ENCODE results near the gene SGTB.

GRCh38 chr5:65728218-65728617 lies 6.3 kb upstream of the SGTB start:
- no peak for TF ChIP-seq CTCF (IDR thresholded peaks at IDR 0.05)
- TF ChIP-seq SIN3A (IDR thresholded peaks at IDR 0.05; ENCODE audit: borderline replicate concordance, insufficient read depth, low read depth, low read length), result no peak
- TF ChIP-seq POLR2AphosphoS5 (IDR thresholded peaks at IDR 0.05; ENCODE audit: low read depth, low read length), result no peak
- no peak for TF ChIP-seq TCF7L2 (IDR thresholded peaks at IDR 0.05; ENCODE audit: low read depth, low read length)
- no peak for TF ChIP-seq REST (IDR thresholded peaks at IDR 0.05; ENCODE audit: insufficient read depth in 1 of 2, low read depth in 2 of 2, low read length in 1 of 2)
